GM21825 (cell line): ENCODE measurements around the gene ANXA6.

Experiments used
- ATAC-seq: cut with Tn5 transposase; IDR thresholded peaks from one replicate; pipeline ENCODE4 v1.9.1; 2021; ENCODE audit warnings: mild to moderate bottlenecking, moderate library complexity; ENCODE audit not compliant: unreplicated experiment

ANXA6 gene

GRCh38 chr5:151130922-151131891 lies 26.4 kb downstream of the ANXA6 start:
- ATAC-seq: no peak

GRCh38 chr5:151130235-151130921 lies 27.2 kb downstream of the ANXA6 start:
- no peak for ATAC-seq

DNA sequence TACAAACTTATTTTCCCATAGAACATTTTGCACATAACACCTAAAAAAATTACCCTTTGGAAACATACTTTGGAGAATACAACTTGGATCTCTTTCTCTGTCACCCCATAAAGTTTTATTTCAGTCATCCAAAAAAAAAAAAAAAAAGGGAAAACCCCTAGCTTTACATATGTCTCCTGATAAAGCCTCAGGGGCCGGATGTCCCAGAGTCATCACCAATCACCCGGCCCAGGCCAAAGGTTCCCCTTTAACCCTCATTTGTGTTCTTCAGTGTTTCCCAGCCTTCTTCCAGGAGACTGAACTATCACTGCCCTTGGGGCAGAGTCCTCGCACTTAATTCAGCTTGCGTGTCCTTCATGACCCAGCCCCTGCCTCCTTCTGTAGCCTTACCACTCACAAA lies 28.8 kb downstream of the ANXA6 start:
- no peak for ATAC-seq

DNA sequence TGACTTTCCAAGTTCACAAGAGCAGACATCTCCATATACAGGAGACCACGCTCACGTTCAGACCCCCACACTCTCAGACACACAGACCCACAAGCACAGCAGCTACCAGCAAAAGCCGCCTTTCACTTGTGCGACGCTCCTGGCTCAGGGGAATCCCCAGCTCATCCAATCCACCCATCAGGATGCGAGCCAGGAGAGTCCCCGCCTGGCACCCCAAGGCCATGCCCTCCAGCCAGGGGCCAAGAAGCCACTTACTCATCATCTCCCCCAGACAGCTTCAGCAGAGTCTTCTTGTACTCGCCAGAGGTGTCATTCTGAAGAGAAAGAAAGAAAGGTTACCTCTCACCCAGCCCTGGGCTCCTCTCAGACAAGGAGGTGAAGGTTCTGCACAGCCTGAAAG lies 29.7 kb downstream of the ANXA6 start:
- ATAC-seq: no peak

GRCh38 chr5:151126199-151126645 lies 31.4 kb downstream of the ANXA6 start:
- no peak for ATAC-seq

GRCh38 chr5:151125421-151125820 lies 32.2 kb downstream of the ANXA6 start:
- no peak for ATAC-seq

- peak; percentile 87 for ATAC-seq
Measured at GRCh38 chr5:151123897-151124751, 33.5 kb downstream of the ANXA6 start.

DNA sequence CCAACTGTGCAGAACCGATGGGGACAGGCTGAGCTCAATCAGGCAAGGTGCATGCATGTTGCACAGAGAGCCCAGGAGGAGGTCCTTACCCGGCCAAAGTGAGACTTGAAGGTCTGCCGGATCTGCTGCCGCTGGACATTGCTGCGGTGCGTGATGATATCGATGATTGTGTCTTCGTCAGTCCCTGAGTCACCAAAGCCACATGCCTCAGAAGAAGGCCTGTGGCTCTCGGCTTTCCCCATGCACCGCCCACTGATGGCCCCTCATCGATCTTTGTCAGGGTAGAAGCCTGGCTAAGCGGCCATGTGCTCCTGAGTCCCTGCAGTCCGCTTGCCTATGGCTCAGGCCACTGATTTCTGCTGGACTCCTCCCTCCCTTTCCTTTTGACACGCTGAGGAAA lies 34.8 kb downstream of the ANXA6 start:
- no peak for ATAC-seq

- no peak for ATAC-seq
Measured at GRCh38 chr5:151121665-151122064, 35.9 kb downstream of the ANXA6 start.

DNA sequence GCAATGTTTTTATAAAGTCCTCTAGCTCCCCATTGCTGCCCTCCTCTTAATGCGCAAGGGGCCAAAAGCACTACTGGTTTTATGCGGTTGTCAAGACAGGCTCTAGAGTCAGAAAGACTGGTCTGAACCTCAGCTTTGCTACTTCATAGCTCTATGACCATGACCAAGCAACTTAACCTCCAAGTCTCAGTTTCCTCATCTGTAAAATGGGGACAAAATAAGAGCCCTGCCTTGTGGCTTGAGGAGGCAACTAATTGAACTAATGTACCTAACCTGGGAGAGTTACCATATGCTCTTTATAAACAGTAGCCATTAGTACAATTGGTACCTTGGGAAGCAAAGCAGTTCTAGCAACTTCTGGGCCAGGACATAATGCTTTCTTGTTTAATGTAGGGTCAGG lies 36.5 kb downstream of the ANXA6 start:
- ATAC-seq: no peak

- no peak for ATAC-seq
Measured at GRCh38 chr5:151118913-151119575, 38.5 kb downstream of the ANXA6 start.

DNA sequence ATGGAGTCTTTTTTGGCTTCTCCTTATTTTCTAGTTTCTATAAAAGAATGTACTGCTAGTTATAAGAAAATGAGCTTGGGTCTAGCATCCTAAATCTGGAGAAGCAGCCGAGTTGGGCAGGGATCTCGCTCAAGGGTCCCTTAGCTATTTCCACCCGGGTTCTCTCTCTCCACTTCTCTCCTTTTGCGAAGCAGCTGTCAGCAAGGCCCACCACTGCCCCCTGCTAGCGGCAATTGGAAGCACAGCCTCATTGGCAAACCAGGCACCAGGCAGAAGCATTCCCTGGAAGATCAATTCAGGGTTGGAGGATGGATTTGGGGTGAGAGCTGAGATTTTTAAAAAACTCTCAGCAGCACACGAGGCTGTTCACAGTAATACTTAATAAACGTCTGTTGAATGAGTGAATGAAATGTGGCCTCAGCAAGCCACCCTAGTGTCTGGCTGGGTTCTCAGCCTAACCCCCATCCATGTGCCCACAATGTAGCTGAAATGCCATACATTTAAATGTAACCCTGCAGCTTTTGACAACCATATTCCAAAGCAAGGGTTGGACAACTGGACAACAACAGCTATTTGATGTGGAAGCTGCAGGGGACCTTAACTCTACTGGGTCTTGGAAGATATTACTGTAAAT lies 42.2 kb downstream of the ANXA6 start:
- ATAC-seq: peak; percentile 39

- ATAC-seq: no peak
Measured at GRCh38 chr5:151113651-151114050, 43.9 kb downstream of the ANXA6 start.

DNA sequence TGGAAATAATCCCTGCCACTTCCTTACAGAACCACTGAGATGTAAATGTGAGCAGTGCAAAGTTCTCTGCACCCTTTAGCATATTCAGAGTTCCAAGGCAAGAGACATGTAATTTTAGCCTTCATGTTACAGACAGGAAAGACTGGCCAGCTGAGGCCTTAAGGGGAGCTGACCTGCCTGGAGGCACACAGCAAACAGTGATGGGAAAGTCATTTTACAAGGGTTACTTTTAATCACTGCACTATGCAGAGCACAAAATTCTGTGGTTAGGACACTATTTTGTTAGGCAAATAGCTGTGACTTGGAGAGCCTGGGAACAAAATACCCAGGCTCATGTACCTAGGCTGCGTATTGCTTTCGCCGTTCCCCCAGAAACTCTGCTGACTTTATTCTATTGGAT lies 46.6 kb downstream of the ANXA6 start:
- no peak for ATAC-seq

- no peak for ATAC-seq
Measured at GRCh38 chr5:151110122-151110681, 47.4 kb downstream of the ANXA6 start.

GRCh38 chr5:151108566-151108965 lies 49.0 kb downstream of the ANXA6 start:
- ATAC-seq: no peak

DNA sequence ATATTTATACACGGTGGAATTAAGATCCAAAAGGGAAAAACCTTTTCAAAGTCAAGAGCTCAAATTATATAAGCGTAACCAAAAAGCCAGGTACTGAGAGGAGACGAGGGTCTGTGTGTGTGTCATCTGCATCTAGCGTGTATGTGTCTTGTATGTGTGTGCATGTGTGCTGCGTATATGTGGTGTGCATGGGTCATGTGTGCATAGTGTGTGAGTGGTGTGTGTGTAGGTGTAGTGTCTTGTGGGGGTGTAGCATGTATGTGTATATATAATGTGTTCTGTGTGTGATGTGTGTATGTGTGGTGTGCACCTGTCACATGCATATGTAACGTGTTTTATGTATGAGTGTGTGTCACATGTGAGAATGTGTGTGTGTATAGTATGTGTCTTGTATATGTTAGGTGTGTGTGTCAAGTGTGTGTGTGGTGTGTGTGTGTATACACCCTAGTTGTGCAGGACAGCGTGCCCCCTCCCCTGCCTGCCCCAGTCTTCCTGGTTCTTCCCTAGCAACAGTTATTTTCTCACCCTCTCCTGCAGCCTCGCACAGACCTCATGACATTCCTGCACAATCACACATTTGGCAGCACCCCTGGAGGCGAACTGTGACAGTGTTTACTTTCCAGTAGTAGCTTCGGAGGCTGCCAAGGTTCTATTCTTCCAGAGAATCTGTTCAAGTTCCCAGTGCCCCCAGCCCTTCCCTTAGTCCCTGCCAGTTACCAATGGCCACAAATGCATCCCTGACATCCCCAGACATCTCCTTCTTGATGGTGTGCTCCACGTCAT lies 49.6 kb downstream of the ANXA6 start:
- ATAC-seq: no peak

DNA sequence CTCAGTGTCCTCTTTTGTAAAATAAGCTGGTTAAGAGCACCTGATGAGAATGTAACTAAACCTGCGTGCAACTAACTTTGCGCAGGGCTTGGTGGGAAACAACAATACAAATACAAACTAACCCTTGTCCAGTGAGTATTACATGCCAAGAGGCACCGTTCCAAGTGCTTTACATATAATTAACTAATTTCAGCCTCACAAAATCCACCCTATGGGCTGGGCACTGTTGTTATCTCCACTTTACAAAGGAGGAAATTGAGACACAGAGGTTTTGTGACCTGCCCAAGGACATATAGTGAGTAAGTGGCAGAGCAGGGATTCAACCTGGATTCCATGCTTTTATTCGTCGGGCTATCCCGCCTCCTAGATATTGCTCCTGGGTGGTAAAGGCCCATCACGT lies 50.5 kb downstream of the ANXA6 start:
- ATAC-seq: no peak

- ATAC-seq: no peak
Measured at GRCh38 chr5:151106509-151106908, 51.1 kb downstream of the ANXA6 start.
